ENCODE measurements around the gene GAPDHS.

Gene GAPDHS

GRCh38 chr19:35498984-35499527, 34.2 kb upstream of the GAPDHS start:
- Histone ChIP-seq H3K4me3 (ENCODE audit: low read length) (no peak overlapping the region), H3K27me3 (ENCODE audit: control insufficient read depth, insufficient read depth, low read length) (no peaks in the 10 kb centered on the region), H3K36me3 (ENCODE audit: control insufficient read depth, low read depth, low read length) (peaks cover 49% of the 10 kb centered on the region), H3K4me1 (ENCODE audit: control insufficient read depth, low read depth, low read length) (peaks cover 2% of the 10 kb centered on the region), H3K27ac (ENCODE audit: low read length) (no peak overlapping the region), H3K9me3 (ENCODE audit: control insufficient read depth, low read depth, low read length) (no peaks in the 10 kb centered on the region), H3K9ac (ENCODE audit: low read length) (no peak overlapping the region)

DNA sequence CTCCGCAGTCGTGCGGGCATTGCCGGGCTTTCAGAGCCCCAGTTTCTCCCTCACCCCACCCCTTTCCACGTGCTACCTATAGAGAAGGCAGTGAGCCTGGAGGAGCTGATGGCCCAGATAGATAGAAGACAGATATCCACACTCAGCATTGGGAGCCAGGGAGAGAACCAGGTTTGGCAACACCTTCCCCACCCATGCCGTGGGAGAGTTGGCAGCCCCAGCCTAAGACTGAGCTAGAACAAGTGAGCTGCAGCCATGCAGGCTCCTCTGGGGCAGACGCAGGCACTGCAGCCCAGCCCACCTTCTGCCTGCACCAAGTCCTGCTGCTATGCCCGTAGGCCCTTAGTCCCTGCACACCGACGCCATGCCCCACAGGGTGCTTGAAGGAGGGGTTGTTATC, 32.6 kb upstream of the GAPDHS start:
- peaks cover 57% of the 10 kb centered on the region for H3K36me3 ChIP-seq (ENCODE audit: control insufficient read depth, low read depth, low read length)
- no peaks in the 10 kb centered on the region for H3K27me3 ChIP-seq (ENCODE audit: control insufficient read depth, insufficient read depth, low read length)
- H3K9ac ChIP-seq (ENCODE audit: low read length) = no peak overlapping the region
- no peak overlapping the region for H3K4me3 ChIP-seq (ENCODE audit: low read length)
- no peaks in the 10 kb centered on the region for H3K4me1 ChIP-seq (ENCODE audit: control insufficient read depth, low read depth, low read length)
- no peaks in the 10 kb centered on the region for H3K9me3 ChIP-seq (ENCODE audit: control insufficient read depth, low read depth, low read length)
- no peak overlapping the region for H3K27ac ChIP-seq (ENCODE audit: low read length)

DNA sequence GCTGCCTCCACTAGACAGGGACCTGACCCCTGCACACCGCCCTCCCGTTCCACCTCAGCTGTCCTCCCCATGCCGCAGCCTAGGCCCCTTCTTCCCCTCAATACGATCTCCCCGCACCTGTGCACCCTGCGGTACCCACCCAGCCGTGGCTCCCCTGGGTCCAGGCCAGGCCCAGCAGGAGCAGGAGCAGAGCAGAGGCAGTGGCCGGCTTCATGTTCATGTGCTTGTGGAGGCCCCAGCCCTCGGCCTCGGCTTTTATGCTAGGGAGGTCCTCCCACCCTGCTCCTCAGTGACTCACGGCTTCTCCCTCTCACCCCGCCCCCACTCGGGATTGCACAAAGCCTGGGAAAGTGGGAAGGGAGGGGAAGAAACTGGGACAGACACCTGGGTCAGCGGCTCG, 31.6 kb upstream of the GAPDHS start:
- peaks cover 68% of the 10 kb centered on the region for H3K36me3 ChIP-seq (ENCODE audit: control insufficient read depth, low read depth, low read length)
- no peak overlapping the region for H3K9ac ChIP-seq (ENCODE audit: low read length)
- H3K27ac ChIP-seq (ENCODE audit: low read length) = no peak overlapping the region
- H3K9me3 ChIP-seq (ENCODE audit: control insufficient read depth, low read depth, low read length) = no peaks in the 10 kb centered on the region
- no peaks in the 10 kb centered on the region for H3K4me1 ChIP-seq (ENCODE audit: control insufficient read depth, low read depth, low read length)
- H3K27me3 ChIP-seq (ENCODE audit: control insufficient read depth, insufficient read depth, low read length) = no peaks in the 10 kb centered on the region
- H3K4me3 ChIP-seq (ENCODE audit: low read length) = no peak overlapping the region

DNA sequence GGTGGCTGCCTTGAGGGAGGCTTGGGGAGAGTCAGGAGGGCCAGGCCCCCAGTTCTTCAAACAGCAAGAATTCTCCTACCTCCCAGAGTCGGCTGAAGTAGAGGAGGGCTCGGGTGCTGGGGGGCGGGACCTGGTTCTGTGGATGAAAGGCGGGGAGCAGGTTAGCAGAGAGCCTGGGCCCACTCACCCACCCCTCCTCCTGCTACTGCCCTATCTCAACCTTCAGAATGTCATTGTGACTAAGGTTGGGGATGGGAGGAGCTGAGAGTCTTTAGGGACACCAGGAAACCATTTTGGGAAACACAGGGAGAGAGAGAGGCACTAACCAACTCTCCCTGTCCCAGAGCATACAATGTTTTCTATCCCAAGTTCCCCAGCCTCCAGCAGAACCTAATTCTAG, 30.5 kb upstream of the GAPDHS start:
- no peaks in the 10 kb centered on the region for H3K4me1 ChIP-seq (ENCODE audit: control insufficient read depth, low read depth, low read length)
- H3K27me3 ChIP-seq (ENCODE audit: control insufficient read depth, insufficient read depth, low read length) = no peaks in the 10 kb centered on the region
- peaks cover 79% of the 10 kb centered on the region for H3K36me3 ChIP-seq (ENCODE audit: control insufficient read depth, low read depth, low read length)
- no peak overlapping the region for H3K27ac ChIP-seq (ENCODE audit: low read length)
- no peak overlapping the region for H3K4me3 ChIP-seq (ENCODE audit: low read length)
- no peaks in the 10 kb centered on the region for H3K9me3 ChIP-seq (ENCODE audit: control insufficient read depth, low read depth, low read length)
- H3K9ac ChIP-seq (ENCODE audit: low read length) = no peak overlapping the region

DNA sequence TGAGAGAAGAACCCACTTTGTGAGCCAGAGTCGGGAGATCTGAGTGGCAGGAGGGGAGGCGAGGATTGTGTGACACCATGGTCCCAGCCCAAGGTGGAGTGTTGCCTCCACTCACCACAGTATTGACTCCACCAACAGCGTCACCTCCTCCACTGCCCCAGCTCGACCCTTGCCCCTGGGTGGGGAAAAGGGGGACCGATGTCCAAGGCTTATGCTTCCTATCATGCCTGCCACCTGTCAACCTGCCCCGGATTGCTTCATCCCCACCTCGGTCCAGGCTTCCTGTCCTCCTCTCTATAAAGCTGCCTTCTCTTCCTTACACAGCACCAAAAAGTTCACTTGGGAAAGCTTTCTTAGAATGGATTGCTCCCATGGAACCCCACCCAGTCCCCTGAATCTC, 27.2 kb upstream of the GAPDHS start:
- Histone ChIP-seq H3K36me3 (ENCODE audit: control insufficient read depth, low read depth, low read length) (peaks cover 59% of the 10 kb centered on the region), H3K27ac (ENCODE audit: low read length) (no peak overlapping the region), H3K27me3 (ENCODE audit: control insufficient read depth, insufficient read depth, low read length) (peaks cover 4% of the 10 kb centered on the region), H3K9ac (ENCODE audit: low read length) (no peak overlapping the region), H3K4me3 (ENCODE audit: low read length) (no peak overlapping the region), H3K9me3 (ENCODE audit: control insufficient read depth, low read depth, low read length) (no peaks in the 10 kb centered on the region), H3K4me1 (ENCODE audit: control insufficient read depth, low read depth, low read length) (peaks cover 7% of the 10 kb centered on the region)

DNA sequence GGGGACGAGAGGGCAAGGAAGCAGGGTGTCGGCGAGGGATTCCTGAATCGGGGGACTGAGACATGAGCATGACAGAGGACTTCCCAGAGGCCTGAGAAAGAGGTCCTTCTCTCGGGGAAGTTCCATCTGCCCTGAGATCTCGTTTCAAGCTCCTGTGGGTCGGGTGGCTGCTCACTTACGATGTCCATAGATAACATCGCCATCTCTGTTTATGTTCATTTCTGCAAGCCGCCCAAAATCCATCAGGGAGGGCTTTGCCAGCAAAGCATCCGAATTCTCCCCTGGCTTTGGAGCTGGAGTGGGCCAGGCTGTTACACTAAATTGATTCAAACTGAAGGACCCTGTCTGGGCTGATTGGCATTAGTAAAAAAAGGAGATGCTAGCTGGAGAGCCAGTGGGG, 25.7 kb upstream of the GAPDHS start:
- Histone ChIP-seq H3K9me3 (ENCODE audit: control insufficient read depth, low read depth, low read length) (no peaks in the 10 kb centered on the region), H3K4me1 (ENCODE audit: control insufficient read depth, low read depth, low read length) (peaks cover 7% of the 10 kb centered on the region), H3K36me3 (ENCODE audit: control insufficient read depth, low read depth, low read length) (peaks cover 50% of the 10 kb centered on the region), H3K27ac (ENCODE audit: low read length) (no peak overlapping the region), H3K27me3 (ENCODE audit: control insufficient read depth, insufficient read depth, low read length) (peaks cover 12% of the 10 kb centered on the region), H3K4me3 (ENCODE audit: low read length) (no peak overlapping the region), H3K9ac (ENCODE audit: low read length) (no peak overlapping the region)

DNA sequence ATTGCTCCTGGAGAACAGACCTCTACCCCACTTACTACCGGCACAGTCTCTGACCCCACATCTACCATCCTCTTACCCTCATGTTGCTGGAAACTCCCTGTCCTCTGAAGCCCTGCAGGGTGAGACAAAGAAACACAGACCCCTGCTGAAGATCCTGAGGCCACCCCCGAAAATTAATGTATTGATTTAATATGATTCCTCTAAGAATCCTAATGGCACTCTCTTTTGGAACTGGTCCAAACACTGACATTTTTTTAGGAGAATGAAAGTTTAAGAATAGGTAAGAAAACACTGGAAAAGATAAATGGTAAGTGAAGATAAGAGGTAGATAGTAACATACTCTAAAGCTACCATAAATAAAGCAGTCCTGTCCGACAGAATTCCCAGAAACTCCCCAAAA, 25.1 kb upstream of the GAPDHS start:
- Histone ChIP-seq H3K4me3 (ENCODE audit: low read length) (peak overlapping the region; percentile 71), H3K36me3 (ENCODE audit: control insufficient read depth, low read depth, low read length) (peaks cover 46% of the 10 kb centered on the region), H3K27ac (ENCODE audit: low read length) (no peak overlapping the region), H3K9me3 (ENCODE audit: control insufficient read depth, low read depth, low read length) (no peaks in the 10 kb centered on the region), H3K27me3 (ENCODE audit: control insufficient read depth, insufficient read depth, low read length) (peaks cover 12% of the 10 kb centered on the region), H3K9ac (ENCODE audit: low read length) (peak overlapping the region; percentile 92), H3K4me1 (ENCODE audit: control insufficient read depth, low read depth, low read length) (peaks cover 7% of the 10 kb centered on the region)

GRCh38 chr19:35509018-35509652, 24.1 kb upstream of the GAPDHS start:
- Histone ChIP-seq H3K27ac (ENCODE audit: low read length) (peak overlapping the region; percentile 91), H3K4me3 (ENCODE audit: low read length) (peak overlapping the region; percentile 71), H3K9ac (ENCODE audit: low read length) (peak overlapping the region; percentile 92)

DNA sequence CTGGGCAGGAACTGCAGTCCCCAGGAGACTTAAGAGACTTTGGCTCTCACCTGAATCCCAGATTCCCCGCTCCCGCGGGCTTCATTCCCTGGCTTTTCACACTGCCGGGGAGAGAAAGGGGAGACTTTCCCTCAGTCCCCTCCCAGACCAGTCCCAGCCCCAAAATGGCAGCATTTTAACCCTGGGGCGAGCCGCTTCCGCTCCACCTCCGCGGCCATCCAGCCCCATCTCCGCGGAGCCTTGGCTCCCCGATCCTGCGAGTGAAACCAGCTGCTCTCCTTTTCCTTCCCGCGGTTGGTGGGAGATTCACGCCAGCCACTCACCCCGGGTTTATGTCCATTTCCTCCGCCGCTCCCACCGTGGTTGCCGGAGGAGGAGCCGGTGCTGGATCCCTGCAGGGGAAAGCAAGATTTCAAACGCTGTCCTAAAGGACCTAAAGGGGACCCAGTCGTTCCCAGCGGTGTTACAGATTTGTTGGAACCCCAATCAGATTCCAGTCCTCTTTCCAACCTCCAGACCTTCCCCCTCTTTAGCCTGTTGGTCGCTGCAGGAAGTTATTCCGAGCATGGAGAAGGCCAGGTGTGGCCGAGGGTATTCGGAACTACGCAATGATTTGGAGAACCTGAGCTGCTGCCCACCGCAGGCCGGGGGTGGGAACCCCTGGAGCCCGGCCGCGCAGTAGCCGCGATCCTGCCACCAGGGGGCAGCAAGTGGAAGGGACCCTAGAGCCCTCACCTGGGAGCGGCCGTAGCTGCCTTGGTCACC, 23.2 kb upstream of the GAPDHS start:
- H3K27ac ChIP-seq (ENCODE audit: low read length) = peak overlapping the region; percentile 91
- no peaks in the 10 kb centered on the region for H3K9me3 ChIP-seq (ENCODE audit: control insufficient read depth, low read depth, low read length)
- H3K4me1 ChIP-seq (ENCODE audit: control insufficient read depth, low read depth, low read length) = peaks cover 12% of the 10 kb centered on the region
- H3K4me3 ChIP-seq (ENCODE audit: low read length) = peak overlapping the region; percentile 71
- peaks cover 12% of the 10 kb centered on the region for H3K27me3 ChIP-seq (ENCODE audit: control insufficient read depth, insufficient read depth, low read length)
- peak overlapping the region; percentile 92 for H3K9ac ChIP-seq (ENCODE audit: low read length)
- peaks cover 34% of the 10 kb centered on the region for H3K36me3 ChIP-seq (ENCODE audit: control insufficient read depth, low read depth, low read length)

More at GRCh38 chr19:35509018-35509652, 24.1 kb upstream of the GAPDHS start:
- Histone ChIP-seq H3K4me1 (ENCODE audit: control insufficient read depth, low read depth, low read length) (peaks cover 12% of the 10 kb centered on the region), H3K36me3 (ENCODE audit: control insufficient read depth, low read depth, low read length) (peaks cover 37% of the 10 kb centered on the region), H3K9me3 (ENCODE audit: control insufficient read depth, low read depth, low read length) (no peaks in the 10 kb centered on the region), H3K27me3 (ENCODE audit: control insufficient read depth, insufficient read depth, low read length) (peaks cover 12% of the 10 kb centered on the region)

GRCh38 chr19:35510626-35510964, 22.7 kb upstream of the GAPDHS start:
- Histone ChIP-seq H3K27ac (ENCODE audit: low read length) (no peak overlapping the region), H3K9ac (ENCODE audit: low read length) (no peak overlapping the region), H3K27me3 (ENCODE audit: control insufficient read depth, insufficient read depth, low read length) (peaks cover 12% of the 10 kb centered on the region), H3K4me1 (ENCODE audit: control insufficient read depth, low read depth, low read length) (peaks cover 12% of the 10 kb centered on the region), H3K36me3 (ENCODE audit: control insufficient read depth, low read depth, low read length) (peaks cover 29% of the 10 kb centered on the region), H3K9me3 (ENCODE audit: control insufficient read depth, low read depth, low read length) (no peaks in the 10 kb centered on the region), H3K4me3 (ENCODE audit: low read length) (peak overlapping the region; percentile 71)

- Histone ChIP-seq H3K27me3 (ENCODE audit: control insufficient read depth, insufficient read depth, low read length) (peaks cover 12% of the 10 kb centered on the region), H3K4me3 (ENCODE audit: low read length) (no peak overlapping the region)
These were observed 21.9 kb upstream of the GAPDHS start for GRCh38 chr19:35511337-35511736.

More at GRCh38 chr19:35511337-35511736, 21.9 kb upstream of the GAPDHS start:
- no peak overlapping the region for H3K27ac ChIP-seq (ENCODE audit: low read length)
- H3K36me3 ChIP-seq (ENCODE audit: control insufficient read depth, low read depth, low read length) = peaks cover 22% of the 10 kb centered on the region
- H3K9me3 ChIP-seq (ENCODE audit: control insufficient read depth, low read depth, low read length) = no peaks in the 10 kb centered on the region
- H3K9ac ChIP-seq (ENCODE audit: low read length) = no peak overlapping the region
- peaks cover 12% of the 10 kb centered on the region for H3K4me1 ChIP-seq (ENCODE audit: control insufficient read depth, low read depth, low read length)
